Loucy (cell line): Measurements from ENCODE around the gene OSBPL3.

Experiments
- CTCF ChIP-seq: fragments of 200-600 bp; sonication (generic); conservative IDR thresholded peaks from 2 replicates; pipeline ENCODE4 v1.5.1; 2014; ENCODE audit warnings: mild to moderate bottlenecking, antibody characterized with exemption, low read length
- EZH2phosphoT487 ChIP-seq: fragments of 200-600 bp; IDR thresholded peaks from 2 replicates; pipeline ENCODE4 v1.6.1; 2018; ENCODE audit warnings: antibody characterized with exemption, mild to moderate bottlenecking, moderate library complexity, borderline replicate concordance

- TF ChIP-seq CTCF, result no peak
- no peak for TF ChIP-seq EZH2phosphoT487
These were observed 62.3 kb downstream of the OSBPL3 start for GRCh38 chr7:24917510-24918239.
